SU-DHL-6 (cell line): ENCODE results near the gene AGXT2.

Source experiments
- EZH2phosphoT487 ChIP-seq: fragments of 200-600 bp; sonication (generic), shearing (Covaris generic); conservative IDR thresholded peaks from 2 replicates; pipeline ENCODE4 v1.6.1; 2018; ENCODE audit warnings: mild to moderate bottlenecking, antibody characterized with exemption, low read length, moderate library complexity, mixed read lengths
- TF ChIP-seq, protein P1 (sequence below): fragments of 200-600 bp; sonication (generic); IDR thresholded peaks from one replicate; pipeline ENCODE4 v1.5.1; 2017; ENCODE audit warnings: antibody characterized with exemption, mild to moderate bottlenecking, low read length, moderate library complexity; ENCODE audit not compliant: insufficient read depth, poor library complexity, severe bottlenecking

GRCh38 chr5:35042781-35043180 is 5.0 kb downstream of the AGXT2 start:
- TF ChIP-seq, protein P1, sequence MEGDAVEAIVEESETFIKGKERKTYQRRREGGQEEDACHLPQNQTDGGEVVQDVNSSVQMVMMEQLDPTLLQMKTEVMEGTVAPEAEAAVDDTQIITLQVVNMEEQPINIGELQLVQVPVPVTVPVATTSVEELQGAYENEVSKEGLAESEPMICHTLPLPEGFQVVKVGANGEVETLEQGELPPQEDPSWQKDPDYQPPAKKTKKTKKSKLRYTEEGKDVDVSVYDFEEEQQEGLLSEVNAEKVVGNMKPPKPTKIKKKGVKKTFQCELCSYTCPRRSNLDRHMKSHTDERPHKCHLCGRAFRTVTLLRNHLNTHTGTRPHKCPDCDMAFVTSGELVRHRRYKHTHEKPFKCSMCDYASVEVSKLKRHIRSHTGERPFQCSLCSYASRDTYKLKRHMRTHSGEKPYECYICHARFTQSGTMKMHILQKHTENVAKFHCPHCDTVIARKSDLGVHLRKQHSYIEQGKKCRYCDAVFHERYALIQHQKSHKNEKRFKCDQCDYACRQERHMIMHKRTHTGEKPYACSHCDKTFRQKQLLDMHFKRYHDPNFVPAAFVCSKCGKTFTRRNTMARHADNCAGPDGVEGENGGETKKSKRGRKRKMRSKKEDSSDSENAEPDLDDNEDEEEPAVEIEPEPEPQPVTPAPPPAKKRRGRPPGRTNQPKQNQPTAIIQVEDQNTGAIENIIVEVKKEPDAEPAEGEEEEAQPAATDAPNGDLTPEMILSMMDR: no peak
- no peak for TF ChIP-seq EZH2phosphoT487
